ENCODE results near the gene DCUN1D3.

The DCUN1D3 gene

GRCh38 chr16:20850981-20851380 lies 49.2 kb downstream of the DCUN1D3 start:
- H3K4me3 ChIP-seq (replicated peaks in 1 of 2; ENCODE audit: low read depth in 2 of 2, low read length in 2 of 2): no peak overlapping the region
- DNase-seq (ENCODE audit: low read depth in 2 of 2): peak; percentile 46 to 48
- TF ChIP-seq CTCF (IDR thresholded peaks at IDR 0.05; ENCODE audit: low read depth, low read length): no peak

GRCh38 chr16:20849589-20850390 lies 50.4 kb downstream of the DCUN1D3 start:
- TF ChIP-seq CTCF (IDR thresholded peaks at IDR 0.05; ENCODE audit: low read depth, low read length): peak; percentile 99
- H3K4me3 ChIP-seq (replicated peaks in 1 of 2; ENCODE audit: low read depth in 2 of 2, low read length in 2 of 2): no peak overlapping the region
- peak; percentile 76 to 82 for DNase-seq (ENCODE audit: low read depth in 2 of 2)

- no peak for DNase-seq (ENCODE audit: low read depth in 2 of 2)
- no peak for TF ChIP-seq CTCF (IDR thresholded peaks at IDR 0.05; ENCODE audit: low read depth, low read length)
- H3K4me3 ChIP-seq (replicated peaks in 1 of 2; ENCODE audit: low read depth in 2 of 2, low read length in 2 of 2): no peak overlapping the region
Observed at GRCh38 chr16:20847550-20847949, 52.6 kb downstream of the DCUN1D3 start.

GRCh38 chr16:20846551-20846950 lies 53.6 kb downstream of the DCUN1D3 start:
- DNase-seq (ENCODE audit: low read depth in 2 of 2): no peak
- TF ChIP-seq CTCF (IDR thresholded peaks at IDR 0.05; ENCODE audit: low read depth, low read length): no peak
- H3K4me3 ChIP-seq (replicated peaks in 1 of 2; ENCODE audit: low read depth in 2 of 2, low read length in 2 of 2): no peak overlapping the region

- TF ChIP-seq CTCF (IDR thresholded peaks at IDR 0.05; ENCODE audit: low read depth, low read length): no peak
- no peak overlapping the region for H3K4me3 ChIP-seq (replicated peaks in 1 of 2; ENCODE audit: low read depth in 2 of 2, low read length in 2 of 2)
- no peak for DNase-seq (ENCODE audit: low read depth in 2 of 2)
Observed at GRCh38 chr16:20846030-20846429, 54.1 kb downstream of the DCUN1D3 start.

GRCh38 chr16:20844588-20844987 lies 55.6 kb downstream of the DCUN1D3 start:
- no peak for DNase-seq (ENCODE audit: low read depth in 2 of 2)

More at GRCh38 chr16:20844588-20844987, 55.6 kb downstream of the DCUN1D3 start:
- no peak overlapping the region for H3K4me3 ChIP-seq (replicated peaks in 1 of 2; ENCODE audit: low read depth in 2 of 2, low read length in 2 of 2)
- no peak for TF ChIP-seq CTCF (IDR thresholded peaks at IDR 0.05; ENCODE audit: low read depth, low read length)

Measured in cardiac fibroblast (primary cell).